Esophagus squamous epithelium (tissue), 4 donors: ENCODE measurements around the gene SNAP29.

Source experiments
- POLR2A ChIP-seq, 4 donors: fragments of 450-650 bp; IDR thresholded peaks; one replicate each; pipeline ENCODE4 v1.6.1; 2017; ENCODE audit warnings: antibody characterized with exemption in 4 of 4, mild to moderate bottlenecking in 4 of 4, moderate library complexity in 3 of 4
- TF ChIP-seq, protein P1 (sequence below), 6 experiments: fragments of 450-650 bp in 4 of 6; fragments of 200-600 bp in 2 of 6; sonication (generic) in 2 of 6; IDR thresholded peaks; one replicate each; pipeline ENCODE4 v1.5.1; 2016 to 2019; ENCODE audit warnings: antibody characterized with exemption in 6 of 6, mild to moderate bottlenecking in 4 of 6, moderate library complexity in 4 of 6

- TF ChIP-seq, protein P1, sequence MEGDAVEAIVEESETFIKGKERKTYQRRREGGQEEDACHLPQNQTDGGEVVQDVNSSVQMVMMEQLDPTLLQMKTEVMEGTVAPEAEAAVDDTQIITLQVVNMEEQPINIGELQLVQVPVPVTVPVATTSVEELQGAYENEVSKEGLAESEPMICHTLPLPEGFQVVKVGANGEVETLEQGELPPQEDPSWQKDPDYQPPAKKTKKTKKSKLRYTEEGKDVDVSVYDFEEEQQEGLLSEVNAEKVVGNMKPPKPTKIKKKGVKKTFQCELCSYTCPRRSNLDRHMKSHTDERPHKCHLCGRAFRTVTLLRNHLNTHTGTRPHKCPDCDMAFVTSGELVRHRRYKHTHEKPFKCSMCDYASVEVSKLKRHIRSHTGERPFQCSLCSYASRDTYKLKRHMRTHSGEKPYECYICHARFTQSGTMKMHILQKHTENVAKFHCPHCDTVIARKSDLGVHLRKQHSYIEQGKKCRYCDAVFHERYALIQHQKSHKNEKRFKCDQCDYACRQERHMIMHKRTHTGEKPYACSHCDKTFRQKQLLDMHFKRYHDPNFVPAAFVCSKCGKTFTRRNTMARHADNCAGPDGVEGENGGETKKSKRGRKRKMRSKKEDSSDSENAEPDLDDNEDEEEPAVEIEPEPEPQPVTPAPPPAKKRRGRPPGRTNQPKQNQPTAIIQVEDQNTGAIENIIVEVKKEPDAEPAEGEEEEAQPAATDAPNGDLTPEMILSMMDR (IDR thresholded peaks at IDR 0.05), result no peak
- TF ChIP-seq POLR2A (IDR thresholded peaks at IDR 0.05), result no peak
Observed at GRCh38 chr22:20927940-20928572, 69.2 kb downstream of the SNAP29 start.
